Measurements from ENCODE around the gene FBXW2.

FBXW2 gene

GRCh38 chr9:120713257-120714087 lies 79.7 kb downstream of the FBXW2 start:
- no peak for DNase-seq

GRCh38 chr9:120712539-120713031 lies 80.6 kb downstream of the FBXW2 start:
- no peak for DNase-seq

- DNase-seq = no peak
These were observed 81.2 kb downstream of the FBXW2 start for GRCh38 chr9:120711841-120712538.

- DNase-seq = no peak
These were observed 81.9 kb downstream of the FBXW2 start for GRCh38 chr9:120711354-120711753.

- no peak for DNase-seq
These were observed 82.9 kb downstream of the FBXW2 start for GRCh38 chr9:120710110-120710981.

- no peak for DNase-seq
These were observed 84.5 kb downstream of the FBXW2 start for GRCh38 chr9:120708526-120709224.

GRCh38 chr9:120707170-120707569 lies 86.0 kb downstream of the FBXW2 start:
- DNase-seq = no peak
